Measurements from ENCODE around the gene TPM1. TPM values are rescaled to one million over a fixed set of nuclear protein-coding genes. Genes with fewer than 3 reads are reported as not detected.

Gene TPM1
- total and polyA plus RNA-seq, 2 donors (not counting 1 experiment from before 2014, with no cell fraction given) = 224 to 1,732 TPM

DNA sequence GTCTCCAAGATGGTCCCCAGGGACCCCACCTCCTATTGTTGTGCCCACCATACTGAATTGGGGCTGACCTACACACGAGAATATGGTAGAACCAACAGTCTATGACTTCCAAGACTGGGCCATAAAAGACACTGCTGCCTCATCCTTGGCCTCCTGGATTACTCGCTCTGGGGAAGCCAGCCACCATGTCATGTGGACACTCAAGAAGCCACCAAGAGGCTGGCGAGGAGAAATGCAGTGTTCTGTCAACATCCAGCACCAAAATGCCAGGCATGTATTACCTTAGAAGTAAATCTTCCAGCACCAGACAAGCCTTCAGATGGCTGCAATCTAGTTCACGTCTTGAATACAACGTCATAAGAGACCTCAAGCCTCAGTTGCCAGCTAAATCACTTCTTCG, 17.1 kb upstream of the TPM1 start:
- Histone ChIP-seq H3K4me2 (ENCODE audit: extremely low read depth, insufficient read depth, low read length) (no peak overlapping the region), H2AFZ (ENCODE audit: low read length) (no peak overlapping the region), H3K36me3 (ENCODE audit: control insufficient read depth, insufficient read depth, low read length) (no peaks in the 10 kb centered on the region), H4K20me1 (ENCODE audit: control insufficient read depth, extremely low read depth, insufficient read depth, low read length) (no peaks in the 10 kb centered on the region), H3K79me2 (ENCODE audit: control insufficient read depth, insufficient read depth, low read length) (no peaks in the 10 kb centered on the region), H3K4me1 (ENCODE audit: control insufficient read depth, extremely low read depth, insufficient read depth, low read length) (peaks cover 10% of the 10 kb centered on the region), H3K4me3 (replicated peaks in 1 of 4; ENCODE audit: control extremely low read depth in 1 of 4, insufficient read depth in 1 of 4, low read depth in 3 of 4, low read length in 4 of 4) (no peak overlapping the region), H3K27me3 (ENCODE audit: control insufficient read depth, insufficient read depth, low read length) (no peaks in the 10 kb centered on the region), H3K27ac (ENCODE audit: insufficient read depth, low read length) (no peak overlapping the region), H3K9ac (ENCODE audit: insufficient read depth, low read length) (no peak overlapping the region), H3K9me3 (ENCODE audit: control insufficient read depth, insufficient read depth, low read depth, low read length) (no peaks in the 10 kb centered on the region)
- no peak for DNase-seq (ENCODE audit: low read depth in 2 of 2)
- TF ChIP-seq EZH2 (IDR thresholded peaks at IDR 0.05; ENCODE audit: low read length, missing control alignments) = no peak
- TF ChIP-seq, protein P1, sequence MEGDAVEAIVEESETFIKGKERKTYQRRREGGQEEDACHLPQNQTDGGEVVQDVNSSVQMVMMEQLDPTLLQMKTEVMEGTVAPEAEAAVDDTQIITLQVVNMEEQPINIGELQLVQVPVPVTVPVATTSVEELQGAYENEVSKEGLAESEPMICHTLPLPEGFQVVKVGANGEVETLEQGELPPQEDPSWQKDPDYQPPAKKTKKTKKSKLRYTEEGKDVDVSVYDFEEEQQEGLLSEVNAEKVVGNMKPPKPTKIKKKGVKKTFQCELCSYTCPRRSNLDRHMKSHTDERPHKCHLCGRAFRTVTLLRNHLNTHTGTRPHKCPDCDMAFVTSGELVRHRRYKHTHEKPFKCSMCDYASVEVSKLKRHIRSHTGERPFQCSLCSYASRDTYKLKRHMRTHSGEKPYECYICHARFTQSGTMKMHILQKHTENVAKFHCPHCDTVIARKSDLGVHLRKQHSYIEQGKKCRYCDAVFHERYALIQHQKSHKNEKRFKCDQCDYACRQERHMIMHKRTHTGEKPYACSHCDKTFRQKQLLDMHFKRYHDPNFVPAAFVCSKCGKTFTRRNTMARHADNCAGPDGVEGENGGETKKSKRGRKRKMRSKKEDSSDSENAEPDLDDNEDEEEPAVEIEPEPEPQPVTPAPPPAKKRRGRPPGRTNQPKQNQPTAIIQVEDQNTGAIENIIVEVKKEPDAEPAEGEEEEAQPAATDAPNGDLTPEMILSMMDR (conservative IDR thresholded peaks at IDR 0.05 in 1 of 2, IDR thresholded peaks at IDR 0.05 in 1 of 2; ENCODE audit: low read depth in 1 of 2, low read length in 2 of 2) = no peak

DNA sequence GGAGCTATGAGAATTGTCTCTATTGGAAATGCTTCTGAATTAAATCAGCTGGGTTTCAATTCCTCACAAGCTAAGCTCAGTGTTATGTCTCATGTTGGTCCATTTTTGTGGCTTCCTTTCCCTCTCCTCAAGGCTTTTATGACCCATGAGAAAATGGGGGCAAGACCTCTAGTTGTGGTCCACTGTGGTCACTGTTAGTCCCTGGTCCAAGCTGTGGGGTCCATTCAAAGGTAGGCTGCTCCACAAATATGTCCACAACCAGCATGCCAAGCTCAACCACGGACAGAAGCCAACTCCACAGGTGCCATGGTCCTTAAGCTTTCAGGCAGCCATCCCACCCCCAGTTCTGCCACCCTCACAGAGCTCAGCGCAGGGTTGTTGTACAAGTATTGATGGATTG, 14.9 kb upstream of the TPM1 start:
- H3K4me2 ChIP-seq (ENCODE audit: extremely low read depth, insufficient read depth, low read length) = no peak overlapping the region
- H3K4me3 ChIP-seq (replicated peaks in 1 of 4; ENCODE audit: control extremely low read depth in 1 of 4, insufficient read depth in 1 of 4, low read depth in 3 of 4, low read length in 4 of 4) = no peak overlapping the region
- TF ChIP-seq EZH2 (IDR thresholded peaks at IDR 0.05; ENCODE audit: low read length, missing control alignments) = no peak
- TF ChIP-seq, protein P1 (conservative IDR thresholded peaks at IDR 0.05 in 1 of 2, IDR thresholded peaks at IDR 0.05 in 1 of 2; ENCODE audit: low read depth in 1 of 2, low read length in 2 of 2) = no peak
- no peak overlapping the region for H3K9ac ChIP-seq (ENCODE audit: insufficient read depth, low read length)
- H3K79me2 ChIP-seq (ENCODE audit: control insufficient read depth, insufficient read depth, low read length) = no peaks in the 10 kb centered on the region
- no peak overlapping the region for H3K27ac ChIP-seq (ENCODE audit: insufficient read depth, low read length)
- no peaks in the 10 kb centered on the region for H4K20me1 ChIP-seq (ENCODE audit: control insufficient read depth, extremely low read depth, insufficient read depth, low read length)
- no peak for DNase-seq (ENCODE audit: low read depth in 2 of 2)
- H3K27me3 ChIP-seq (ENCODE audit: control insufficient read depth, insufficient read depth, low read length) = no peaks in the 10 kb centered on the region
- H3K4me1 ChIP-seq (ENCODE audit: control insufficient read depth, extremely low read depth, insufficient read depth, low read length) = peaks cover 8% of the 10 kb centered on the region
- H3K9me3 ChIP-seq (ENCODE audit: control insufficient read depth, insufficient read depth, low read depth, low read length) = no peaks in the 10 kb centered on the region
- no peaks in the 10 kb centered on the region for H3K36me3 ChIP-seq (ENCODE audit: control insufficient read depth, insufficient read depth, low read length)
- no peak overlapping the region for H2AFZ ChIP-seq (ENCODE audit: low read length)

- DNase-seq (ENCODE audit: low read depth in 2 of 2) = no peak
- Histone ChIP-seq H3K36me3 (ENCODE audit: control insufficient read depth, insufficient read depth, low read length) (no peaks in the 10 kb centered on the region), H3K4me3 (replicated peaks in 1 of 4; ENCODE audit: control extremely low read depth in 1 of 4, insufficient read depth in 1 of 4, low read depth in 3 of 4, low read length in 4 of 4) (no peak overlapping the region), H3K4me1 (ENCODE audit: control insufficient read depth, extremely low read depth, insufficient read depth, low read length) (peaks cover 7% of the 10 kb centered on the region), H3K79me2 (ENCODE audit: control insufficient read depth, insufficient read depth, low read length) (no peaks in the 10 kb centered on the region), H3K4me2 (ENCODE audit: extremely low read depth, insufficient read depth, low read length) (no peak overlapping the region), H3K27ac (ENCODE audit: insufficient read depth, low read length) (no peak overlapping the region), H3K9me3 (ENCODE audit: control insufficient read depth, insufficient read depth, low read depth, low read length) (no peaks in the 10 kb centered on the region), H3K9ac (ENCODE audit: insufficient read depth, low read length) (no peak overlapping the region), H3K27me3 (ENCODE audit: control insufficient read depth, insufficient read depth, low read length) (no peaks in the 10 kb centered on the region), H4K20me1 (ENCODE audit: control insufficient read depth, extremely low read depth, insufficient read depth, low read length) (no peaks in the 10 kb centered on the region), H2AFZ (ENCODE audit: low read length) (no peak overlapping the region)
- TF ChIP-seq EZH2 (IDR thresholded peaks at IDR 0.05; ENCODE audit: low read length, missing control alignments) = no peak
- TF ChIP-seq, protein P1 (conservative IDR thresholded peaks at IDR 0.05 in 1 of 2, IDR thresholded peaks at IDR 0.05 in 1 of 2; ENCODE audit: low read depth in 1 of 2, low read length in 2 of 2) = no peak
These were observed 14.0 kb upstream of the TPM1 start for GRCh38 chr15:63028442-63029110.
